DMS153 (cell line): ENCODE results near the gene ARL5A.
"Not testable (repeated sequence)": the region's sequence is repeated elsewhere in the genome, so short reads cannot be mapped to it uniquely, and the experiment has no call there.

Experiments
- DNase-seq: peaks from one replicate; lab custom pipeline; 2025; lab: John Stamatoyannopoulos, UW

The ARL5A gene

DNA sequence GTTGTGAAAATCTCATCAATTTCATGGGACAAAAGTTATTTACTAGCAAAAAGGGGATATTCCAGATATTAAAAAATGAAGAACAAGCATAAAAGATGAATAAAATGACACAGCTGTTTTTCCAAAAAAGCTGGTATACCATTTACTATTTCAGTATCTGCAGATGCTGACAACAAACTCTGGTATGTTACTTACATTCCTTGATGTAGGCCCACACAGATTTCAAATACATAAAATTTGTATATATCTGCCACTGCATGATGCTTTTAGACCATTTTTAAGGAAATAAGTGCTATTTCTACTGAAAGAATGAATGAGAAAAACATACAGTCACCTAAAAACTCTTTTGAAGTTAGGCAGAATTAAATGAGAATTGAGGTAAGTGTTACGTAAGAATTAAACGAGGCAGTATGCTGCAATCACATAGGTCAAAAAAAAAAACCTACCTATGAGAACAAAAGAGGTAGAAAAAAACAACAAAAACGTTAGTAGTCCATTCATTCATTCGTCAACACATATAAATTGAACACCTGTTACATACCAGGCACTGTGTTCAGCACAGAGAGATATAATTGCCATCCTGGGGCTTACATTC lies 32.5 kb downstream of the ARL5A start:
- DNase-seq = no peak

DNA sequence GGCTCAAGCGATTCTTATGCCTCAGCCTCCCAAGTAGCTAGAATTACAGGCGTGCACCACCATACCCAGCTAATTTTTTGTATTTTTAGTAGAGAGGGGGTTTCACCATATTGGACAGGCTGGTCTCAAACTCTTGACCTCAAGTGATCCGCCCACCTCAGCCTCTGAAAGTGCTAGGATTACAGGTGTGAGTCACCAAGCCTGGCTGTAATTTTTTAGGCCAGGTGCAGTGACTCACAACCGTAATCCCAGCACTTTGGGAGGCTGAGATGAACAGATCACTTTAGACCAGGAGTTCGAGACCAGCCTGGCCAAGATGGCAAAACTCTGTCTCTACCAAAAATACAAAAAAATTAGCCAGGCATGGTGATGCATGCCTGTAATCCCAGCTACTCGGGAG lies 33.8 kb downstream of the ARL5A start:
- not testable (repeated sequence) for DNase-seq

DNA sequence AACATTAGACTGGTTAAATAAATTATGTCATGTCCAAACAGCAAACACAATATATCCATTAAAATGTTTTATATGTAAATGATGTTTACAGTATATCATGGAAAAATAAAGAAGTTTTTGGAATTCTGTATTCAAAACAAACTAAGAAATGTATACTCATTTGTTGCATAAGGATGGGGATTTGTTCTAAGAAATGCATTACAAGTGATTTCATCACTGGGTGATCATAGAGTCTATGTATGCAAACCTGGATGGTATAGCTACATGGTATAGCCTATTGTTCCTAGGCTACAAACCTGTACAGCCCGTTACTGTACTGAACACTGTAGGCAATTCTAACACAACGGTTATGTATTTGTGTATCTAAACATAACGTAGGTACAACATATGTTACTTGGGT lies 35.1 kb downstream of the ARL5A start:
- no peak for DNase-seq

GRCh38 chr2:151792589-151792988 lies 35.6 kb downstream of the ARL5A start:
- no peak for DNase-seq

DNA sequence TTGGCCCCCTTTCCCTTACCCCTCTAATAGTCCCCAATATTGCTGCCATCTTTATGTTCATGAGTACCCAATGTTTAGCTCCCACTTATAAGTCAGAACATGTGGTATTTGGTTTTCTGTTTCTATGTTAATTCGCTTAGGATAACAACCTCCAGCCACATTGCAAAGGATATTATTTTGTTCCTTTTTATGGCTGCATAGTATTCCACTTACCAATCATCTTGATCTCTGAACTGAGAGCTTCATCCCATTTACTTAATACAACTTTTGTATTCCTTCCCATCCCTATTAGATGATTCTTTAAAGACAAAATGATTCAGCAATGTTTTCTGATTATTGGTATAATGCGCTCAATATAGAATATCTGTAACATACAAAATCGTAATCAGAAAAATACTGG lies 36.7 kb downstream of the ARL5A start:
- no peak for DNase-seq

- no peak for DNase-seq
These were observed 37.5 kb downstream of the ARL5A start for GRCh38 chr2:151790689-151791088.

DNA sequence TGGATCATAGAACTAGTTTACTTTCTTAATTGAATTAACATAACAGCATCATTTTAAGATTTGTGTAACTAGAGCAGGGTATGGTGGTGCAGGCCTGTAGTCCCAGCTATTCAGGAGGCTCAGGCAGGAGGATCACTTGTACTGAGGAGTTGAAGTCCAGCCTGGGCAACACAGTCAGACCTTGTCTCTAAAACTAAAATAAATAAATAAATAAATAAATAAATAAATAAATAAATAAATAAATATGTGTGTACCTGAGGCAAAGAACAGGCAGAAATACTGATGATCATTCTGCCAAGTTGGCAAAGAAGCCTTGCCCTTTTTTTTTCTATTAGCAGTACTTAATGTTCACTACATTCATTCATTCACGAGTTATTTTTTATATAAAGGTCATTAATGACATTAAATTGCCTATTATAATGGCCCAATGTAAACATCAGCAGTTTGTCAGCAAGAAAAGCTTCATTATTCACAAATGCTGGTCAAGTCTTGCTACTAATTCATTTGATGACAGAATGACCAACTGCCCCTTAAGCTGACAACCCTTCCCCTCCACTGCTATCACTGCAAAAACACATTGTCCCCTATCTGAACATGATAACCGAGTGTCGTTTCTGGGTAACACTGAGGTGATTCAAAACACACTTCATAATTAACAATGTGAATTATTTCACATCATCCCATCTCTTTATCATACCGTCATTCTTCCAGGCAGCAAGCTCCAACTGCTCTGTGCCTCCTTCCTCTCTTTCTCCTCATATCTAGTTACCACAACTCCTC lies 39.0 kb downstream of the ARL5A start:
- no peak for DNase-seq

DNA sequence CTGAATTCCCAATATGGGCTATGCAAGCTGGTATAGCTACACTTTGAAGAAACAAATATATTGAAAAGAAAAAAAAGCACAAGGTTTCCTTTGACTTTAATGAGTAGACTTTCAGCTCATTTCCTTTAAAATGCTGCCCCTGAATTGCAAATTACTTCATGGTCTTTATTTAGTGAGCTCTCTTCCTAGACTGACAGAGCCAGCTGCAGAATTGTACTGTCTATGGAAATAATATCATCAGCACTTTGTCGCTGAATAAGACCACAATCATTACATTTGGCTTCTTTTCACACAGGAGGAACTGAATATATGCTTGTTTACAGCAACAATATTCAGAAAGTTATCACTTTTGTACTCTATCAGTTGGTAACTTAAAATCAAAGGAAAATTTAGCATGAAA lies 41.7 kb downstream of the ARL5A start:
- DNase-seq = no peak

DNA sequence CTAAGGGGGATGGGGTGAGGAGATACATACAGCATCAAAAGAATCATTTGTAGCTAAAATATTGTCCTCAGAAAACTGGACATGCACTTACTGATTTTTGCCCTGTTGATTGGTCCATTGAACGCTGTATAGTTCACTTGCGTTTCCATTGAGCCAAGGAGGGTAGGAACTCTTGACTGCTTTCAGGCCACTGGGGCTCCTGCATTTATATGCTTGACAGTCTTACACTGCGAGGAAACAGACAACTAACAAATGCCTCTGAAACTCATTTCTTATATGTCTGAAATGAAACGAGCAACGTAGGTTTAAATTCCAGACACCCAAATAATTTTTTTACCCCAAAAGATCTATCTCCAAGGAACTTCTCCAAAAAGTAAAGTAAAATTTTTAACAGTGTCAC lies 42.1 kb downstream of the ARL5A start:
- no peak for DNase-seq

GRCh38 chr2:151783133-151783520 lies 45.1 kb downstream of the ARL5A start:
- no peak for DNase-seq

DNA sequence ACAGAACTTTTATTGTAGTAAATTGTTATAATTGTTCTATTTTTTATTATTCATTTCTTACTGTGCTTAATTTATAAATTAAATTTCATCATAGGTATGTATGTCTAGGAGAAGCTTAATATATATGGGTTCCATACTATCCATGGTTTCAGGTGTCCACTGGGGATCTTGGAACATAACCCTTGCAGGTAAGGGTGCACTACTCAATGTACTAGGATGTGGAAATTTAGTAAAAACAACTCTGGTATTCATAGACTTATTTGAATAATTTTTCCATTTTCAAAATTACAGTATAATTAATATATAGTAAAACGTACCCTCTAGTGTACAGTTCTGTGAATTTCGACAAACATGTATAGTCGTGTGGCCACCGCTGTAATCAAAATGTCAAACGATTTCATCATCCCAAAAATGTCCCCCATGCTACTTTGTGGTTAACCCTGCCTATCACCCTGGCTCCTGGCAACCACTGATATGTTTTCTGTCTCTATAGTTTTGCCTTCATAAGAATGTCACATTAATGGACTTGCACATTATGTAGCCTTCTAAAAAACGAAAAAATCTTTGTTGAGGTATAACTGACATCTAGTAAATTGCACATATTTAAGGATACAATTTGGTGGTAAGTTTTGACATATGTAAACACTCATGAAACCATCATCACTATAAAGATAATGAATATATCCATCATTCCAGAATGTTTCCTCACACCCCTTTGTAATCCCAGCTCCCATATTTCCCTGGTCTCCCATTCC lies 45.7 kb downstream of the ARL5A start:
- no peak for DNase-seq

DNA sequence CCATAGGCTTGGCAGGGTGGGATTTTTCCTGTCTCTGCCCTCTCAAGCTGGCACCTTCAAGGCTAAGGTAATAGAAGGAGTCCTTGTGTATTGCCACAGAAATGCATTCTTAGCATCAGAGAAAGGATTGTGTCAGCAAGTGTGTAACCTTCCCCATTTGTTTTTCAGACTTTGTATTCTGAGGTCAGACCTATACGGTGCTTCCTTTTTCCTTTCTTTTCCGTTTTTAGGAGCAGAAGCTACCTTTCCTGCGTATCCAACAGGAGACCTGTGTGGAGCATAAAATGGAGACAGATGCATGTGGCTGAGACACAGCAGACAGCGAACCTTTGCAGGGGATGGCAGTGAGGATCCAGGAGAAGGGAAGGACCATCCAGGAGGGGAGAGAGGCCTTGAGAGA lies 46.6 kb downstream of the ARL5A start:
- no peak for DNase-seq

DNA sequence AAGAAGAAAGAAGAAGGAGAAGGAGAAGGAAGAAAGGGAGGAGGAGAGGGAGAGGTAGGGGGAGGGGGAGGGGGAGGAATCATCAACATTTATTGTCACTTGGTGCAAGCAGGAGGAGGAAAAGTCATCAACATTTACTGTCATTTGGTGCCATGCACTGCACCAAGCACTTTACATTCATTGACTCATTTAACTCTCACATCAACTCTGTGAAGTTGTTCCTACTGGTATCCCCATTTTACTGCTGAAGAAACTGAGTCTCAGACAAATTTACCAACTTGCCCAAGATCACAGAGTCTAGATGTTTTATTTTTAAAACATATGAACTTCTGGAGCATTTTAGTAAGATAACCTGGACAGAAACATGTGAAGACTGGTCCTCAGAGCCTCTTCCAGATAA lies 47.3 kb downstream of the ARL5A start:
- DNase-seq = no peak

DNA sequence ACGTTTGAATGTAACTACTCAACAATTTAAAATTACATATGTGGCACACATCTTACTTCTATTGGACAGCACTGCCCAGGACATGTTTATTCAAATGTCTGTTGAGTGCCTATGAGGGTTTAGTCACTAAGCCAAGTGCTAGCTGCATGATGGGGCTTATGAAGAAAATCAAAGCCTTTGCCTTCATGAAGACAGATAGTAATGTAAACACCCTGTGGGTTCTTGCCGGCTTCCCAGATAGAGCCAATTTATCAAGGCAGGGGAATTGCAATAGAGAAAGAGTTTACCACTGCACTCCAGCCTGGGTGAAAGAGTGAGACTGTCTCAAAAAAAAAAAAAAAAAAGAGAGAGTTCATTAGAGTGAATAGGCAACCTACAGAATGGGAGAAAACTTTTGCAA lies 50.3 kb downstream of the ARL5A start:
- DNase-seq = no peak

DNA sequence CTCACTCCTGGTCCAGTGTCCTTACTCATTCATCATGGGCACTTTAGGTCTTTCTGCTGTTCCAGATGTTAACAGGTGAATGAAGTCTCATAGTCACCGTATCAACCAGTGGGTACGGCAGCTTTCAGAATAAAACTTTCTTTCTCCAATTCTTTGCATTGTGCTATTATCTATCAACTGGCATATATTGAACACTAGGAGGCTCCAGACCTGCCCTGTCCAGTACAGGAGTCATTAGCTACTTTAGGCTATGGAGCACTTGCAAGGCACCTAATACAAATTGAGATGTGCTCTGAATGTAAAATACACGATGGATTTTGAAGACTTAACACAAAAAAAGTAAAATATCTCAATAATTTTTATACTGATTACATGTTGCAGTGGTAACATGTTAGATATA lies 50.7 kb downstream of the ARL5A start:
- no peak for DNase-seq

DNA sequence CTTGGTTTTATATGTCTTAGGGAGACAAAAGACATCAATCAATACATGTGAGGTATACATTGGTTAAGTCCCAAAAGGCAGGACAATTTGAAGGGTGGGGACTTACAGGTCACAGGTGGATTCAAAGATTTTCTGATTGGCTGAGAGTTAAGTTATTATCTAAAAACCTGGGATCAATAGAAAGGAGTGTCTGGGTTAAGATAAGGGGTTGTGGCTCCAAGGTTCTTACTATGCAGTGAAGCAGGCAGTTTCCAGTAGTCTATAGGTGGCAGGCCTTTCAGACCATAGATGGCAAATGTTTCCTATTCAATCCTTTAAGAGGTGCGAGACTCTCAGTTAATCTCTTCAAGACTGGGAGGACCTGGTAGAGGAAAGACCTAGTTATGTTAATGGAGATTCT lies 51.9 kb downstream of the ARL5A start:
- no peak for DNase-seq

DNA sequence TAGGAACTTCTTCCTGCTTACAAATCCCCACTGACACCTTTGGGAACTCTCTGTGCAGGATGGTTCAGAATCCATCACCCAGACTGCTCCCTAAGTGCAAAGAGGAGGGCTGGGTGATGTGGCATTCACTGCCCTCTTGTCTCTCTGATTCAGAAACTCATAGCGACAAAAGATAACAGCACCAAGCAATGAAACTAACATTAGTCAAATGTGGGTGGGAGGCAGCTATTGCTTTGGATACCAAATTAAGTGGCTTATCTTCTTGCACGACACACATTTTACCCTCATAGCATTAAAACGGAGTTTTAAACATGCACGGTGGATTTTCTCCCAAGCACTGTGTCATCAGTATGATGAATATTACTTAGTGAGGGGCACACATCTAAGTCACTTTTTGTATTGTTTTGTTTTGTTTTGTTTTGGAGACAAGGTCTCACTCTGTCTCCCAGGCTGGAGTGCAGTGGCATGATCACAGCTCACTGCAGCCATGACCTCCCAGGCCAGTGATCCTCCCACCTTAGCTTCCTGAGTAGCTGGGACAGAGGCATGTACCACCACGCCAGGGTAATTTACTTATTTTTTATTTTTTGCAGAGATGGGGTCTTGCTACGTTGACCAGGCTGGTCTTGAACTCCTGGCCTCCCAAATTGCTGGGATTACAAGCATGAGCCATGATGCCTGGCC lies 53.0 kb downstream of the ARL5A start:
- DNase-seq = no peak

- DNase-seq = no peak
These were observed 53.7 kb downstream of the ARL5A start for GRCh38 chr2:151774506-151774905.

GRCh38 chr2:151771599-151772358 lies 56.4 kb downstream of the ARL5A start:
- no peak for DNase-seq

GRCh38 chr2:151770995-151771394 lies 57.2 kb downstream of the ARL5A start:
- DNase-seq = no peak

DNA sequence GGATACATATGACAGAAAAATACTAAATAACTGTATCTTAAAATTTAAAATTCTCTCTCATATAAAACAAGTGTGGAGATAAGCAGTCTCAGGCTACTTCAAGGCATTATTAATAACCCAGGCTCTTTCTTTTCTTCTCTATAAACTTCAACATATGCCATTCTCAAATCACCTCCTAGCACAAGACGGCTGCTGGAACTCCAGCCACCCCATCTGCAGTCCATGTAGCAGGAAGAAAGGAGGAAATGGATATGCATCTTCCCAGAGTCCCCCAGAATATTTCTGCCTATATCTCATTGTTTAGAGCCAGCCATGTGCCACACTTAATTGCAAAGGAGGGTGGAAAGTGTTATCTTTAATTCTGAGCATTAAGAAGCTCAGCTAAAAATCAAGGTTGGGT lies 58.6 kb downstream of the ARL5A start:
- no peak for DNase-seq

GRCh38 chr2:151767536-151767935 lies 60.7 kb downstream of the ARL5A start:
- no peak for DNase-seq
